Measurements from ENCODE around the gene LTF.
"Not testable (repeated sequence)": the region's sequence is repeated elsewhere in the genome, so short reads cannot be mapped to it uniquely, and the experiment has no call there.

Gene LTF

GRCh38 chr3:46464326-46465195 lies at the start of gene LTF:
Gene LTF, minus strand, starts transcription at chr3:46464905. Its CDS starts 38 bp downstream, at chr3:46464867.
- in situ Hi-C loops (cut with MboI; ENCODE audit: low sequenced_read_pairs): no loop called here

DNA sequence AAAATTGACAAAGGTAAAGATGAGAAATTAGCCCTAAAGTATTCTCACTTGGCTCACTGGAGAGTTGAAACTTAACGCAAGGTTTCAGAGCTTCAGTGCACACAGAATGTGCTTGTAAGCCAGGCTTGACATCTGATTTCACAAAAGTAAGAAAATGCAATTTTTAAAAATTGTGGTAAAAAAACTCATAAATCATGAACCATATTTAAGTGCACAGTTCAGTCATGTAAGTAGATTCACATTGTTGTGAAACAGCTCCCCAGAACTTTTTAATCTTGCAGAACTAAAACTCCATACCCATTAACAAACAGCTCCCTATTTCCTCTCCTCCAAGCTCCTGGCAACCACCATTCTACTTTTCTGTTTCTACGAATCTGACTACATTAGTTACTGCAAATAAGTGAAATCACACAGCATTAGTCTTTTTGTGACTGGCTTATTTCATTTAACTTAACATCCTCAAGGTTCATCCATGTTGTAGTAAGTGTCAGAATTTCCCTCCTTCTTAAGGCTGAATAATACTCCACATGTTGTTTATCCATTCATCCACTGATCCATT lies 47.6 kb upstream of the LTF start:
- in situ Hi-C loops (cut with MboI; ENCODE audit: low sequenced_read_pairs): no loop called here

GRCh38 chr3:46509661-46510187 lies 45.0 kb upstream of the LTF start:
- in situ Hi-C loops (cut with MboI; ENCODE audit: low sequenced_read_pairs): no loop called here

- in situ Hi-C loops (cut with MboI; ENCODE audit: low sequenced_read_pairs): no loop called here
Observed at GRCh38 chr3:46508850-46509591, 44.3 kb upstream of the LTF start.

GRCh38 chr3:46506526-46506925 lies 41.8 kb upstream of the LTF start:
- in situ Hi-C loops (cut with MboI; ENCODE audit: low sequenced_read_pairs): no loop called here

GRCh38 chr3:46505953-46506352 lies 41.2 kb upstream of the LTF start:
- in situ Hi-C loops (cut with MboI; ENCODE audit: low sequenced_read_pairs): no loop called here

GRCh38 chr3:46504789-46505188 lies 40.1 kb upstream of the LTF start:
- in situ Hi-C loops (cut with MboI; ENCODE audit: low sequenced_read_pairs): no loop called here

DNA sequence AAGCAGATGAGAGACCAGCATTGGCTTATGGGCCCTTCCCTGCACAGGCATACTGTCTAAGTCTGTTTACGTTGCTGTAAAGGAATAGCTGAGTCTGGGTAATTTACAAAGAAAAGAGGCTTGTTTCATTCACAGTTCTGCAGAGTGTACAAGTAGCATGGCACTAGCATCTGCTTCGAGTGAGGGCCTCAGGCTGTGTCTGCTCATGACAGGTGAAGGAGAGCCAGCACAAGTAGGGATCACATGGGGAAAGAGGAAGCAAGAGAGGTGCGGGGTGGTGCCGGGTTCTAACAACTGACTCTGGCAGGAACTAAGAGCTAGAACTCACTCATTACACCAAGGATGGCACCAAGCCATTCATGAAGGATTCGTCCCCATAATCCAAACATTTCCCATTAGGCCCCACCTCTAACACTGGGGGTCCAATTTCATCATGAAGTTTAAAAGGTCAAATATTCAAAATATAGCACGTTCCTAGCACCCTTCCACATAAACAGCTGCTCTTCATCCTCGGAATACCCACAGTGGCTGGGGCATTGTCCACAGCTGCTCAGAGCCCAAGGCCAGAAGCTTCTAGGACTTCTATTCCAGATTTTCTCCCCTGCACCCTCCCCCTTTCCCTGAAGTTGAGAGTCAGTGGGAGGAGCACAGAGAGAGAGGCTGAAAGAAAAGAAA lies 38.6 kb upstream of the LTF start:
- in situ Hi-C loops (cut with MboI; ENCODE audit: low sequenced_read_pairs): no loop called here

- in situ Hi-C loops (cut with MboI; ENCODE audit: low sequenced_read_pairs): no loop called here
Observed at GRCh38 chr3:46501702-46502101, 37.0 kb upstream of the LTF start.

DNA sequence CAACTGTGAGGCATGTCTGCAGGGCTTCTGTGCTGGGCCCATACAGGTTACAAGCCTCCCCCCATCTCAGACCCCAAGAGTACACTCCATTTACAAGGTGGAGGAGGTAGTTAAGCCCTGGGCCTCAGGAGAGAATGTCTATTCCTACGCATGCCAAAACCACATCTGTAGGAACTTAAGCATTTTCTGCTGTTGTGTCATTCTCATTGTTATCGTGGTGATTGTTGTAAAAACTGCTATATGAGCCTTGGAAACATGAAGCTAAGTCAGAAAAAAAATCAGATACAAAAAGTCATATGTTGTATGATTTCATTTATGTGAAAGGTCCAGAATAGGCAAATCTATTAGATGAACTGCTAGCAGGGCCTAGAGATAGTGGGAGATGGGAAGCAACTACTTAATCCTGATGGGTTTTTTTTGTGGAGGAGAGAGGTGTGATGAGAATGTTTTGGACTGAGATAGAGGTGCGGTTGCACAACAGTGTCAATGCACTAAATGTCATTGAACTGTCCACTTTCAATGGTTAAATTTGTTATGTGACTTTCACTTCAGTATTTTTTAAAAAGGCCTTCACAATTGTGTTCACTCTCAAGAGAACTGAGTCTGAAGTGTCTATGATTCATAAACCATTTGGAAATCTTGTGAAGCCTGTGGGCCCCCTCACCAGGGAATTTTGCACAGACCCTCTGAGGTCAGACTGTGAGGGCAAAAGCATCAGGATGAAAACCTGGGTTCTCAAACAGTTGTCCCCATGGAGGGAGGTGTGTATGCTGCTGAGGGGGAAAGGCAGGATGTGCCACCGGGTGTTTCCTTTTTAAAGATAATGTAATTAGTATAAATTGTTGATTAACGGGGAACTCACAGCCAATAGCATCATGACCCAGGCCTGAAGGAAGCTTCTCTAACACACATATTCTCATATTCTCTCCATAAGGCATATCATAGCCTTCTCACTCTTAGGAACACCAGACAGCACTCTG lies 36.2 kb upstream of the LTF start:
- in situ Hi-C loops (cut with MboI; ENCODE audit: low sequenced_read_pairs): no loop called here

GRCh38 chr3:46498916-46499519 lies 34.3 kb upstream of the LTF start:
- in situ Hi-C loops (cut with MboI; ENCODE audit: low sequenced_read_pairs): no loop called here

GRCh38 chr3:46497556-46498265 lies 33.0 kb upstream of the LTF start, which contains the start of gene RTP3:
Gene RTP3, plus strand, starts transcription at chr3:46497976. Its CDS starts 87 bp downstream, at chr3:46498063.
- in situ Hi-C loops (cut with MboI; ENCODE audit: low sequenced_read_pairs): no loop called here

GRCh38 chr3:46496746-46497555 lies 32.2 kb upstream of the LTF start:
- in situ Hi-C loops (cut with MboI; ENCODE audit: low sequenced_read_pairs): no loop called here

GRCh38 chr3:46495901-46496456 lies 31.3 kb upstream of the LTF start:
- in situ Hi-C loops (cut with MboI; ENCODE audit: low sequenced_read_pairs): no loop called here

GRCh38 chr3:46494491-46494890 lies 29.8 kb upstream of the LTF start:
- in situ Hi-C loops (cut with MboI; ENCODE audit: low sequenced_read_pairs): not testable (repeated sequence)

- in situ Hi-C loops (cut with MboI; ENCODE audit: low sequenced_read_pairs): no loop called here
Observed at GRCh38 chr3:46492890-46493547, 28.3 kb upstream of the LTF start.
